GM19328 (cell line): ENCODE data around the gene UST.
"Not testable (repeated sequence)": the region's sequence is repeated elsewhere in the genome, so short reads cannot be mapped to it uniquely, and the experiment has no call there.

Source experiments
- ATAC-seq: cut with Tn5 transposase; IDR thresholded peaks from one replicate; pipeline ENCODE4 v1.9.1; 2021; ENCODE audit warnings: mild to moderate bottlenecking, moderate library complexity; ENCODE audit not compliant: unreplicated experiment

Gene UST

GRCh38 chr6:148990403-148990802 lies 243.6 kb downstream of the UST start:
- no peak for ATAC-seq

GRCh38 chr6:148996815-148997214 lies 250.0 kb downstream of the UST start:
- ATAC-seq = no peak

- ATAC-seq = no peak
These were observed 251.0 kb downstream of the UST start for GRCh38 chr6:148997865-148998264.

- no peak for ATAC-seq
These were observed 251.9 kb downstream of the UST start for GRCh38 chr6:148998704-148999103.

- ATAC-seq = no peak
These were observed 252.7 kb downstream of the UST start for GRCh38 chr6:148999501-148999900.

GRCh38 chr6:148999929-149000468 lies 253.2 kb downstream of the UST start:
- no peak for ATAC-seq

GRCh38 chr6:149001422-149001821 lies 254.6 kb downstream of the UST start:
- ATAC-seq = no peak

GRCh38 chr6:149003560-149003959 lies 256.7 kb downstream of the UST start:
- ATAC-seq = no peak

GRCh38 chr6:149004664-149005063 lies 257.8 kb downstream of the UST start:
- ATAC-seq = no peak

GRCh38 chr6:149006236-149006635 lies 259.4 kb downstream of the UST start:
- not testable (repeated sequence) for ATAC-seq

GRCh38 chr6:149006671-149007070 lies 259.8 kb downstream of the UST start:
- no peak for ATAC-seq

- no peak for ATAC-seq
These were observed 261.0 kb downstream of the UST start for GRCh38 chr6:149007846-149008245.

GRCh38 chr6:149008741-149009140 lies 261.9 kb downstream of the UST start:
- ATAC-seq = no peak

- ATAC-seq = no peak
These were observed 265.3 kb downstream of the UST start for GRCh38 chr6:149012040-149012545.

- ATAC-seq = no peak
These were observed 266.9 kb downstream of the UST start for GRCh38 chr6:149013586-149014344.

- no peak for ATAC-seq
These were observed 268.1 kb downstream of the UST start for GRCh38 chr6:149014631-149015534.

GRCh38 chr6:149015535-149016525 lies 269.0 kb downstream of the UST start:
- ATAC-seq = no peak

- ATAC-seq = no peak
These were observed 269.9 kb downstream of the UST start for GRCh38 chr6:149016716-149017115.

- no peak for ATAC-seq
These were observed 273.5 kb downstream of the UST start for GRCh38 chr6:149020319-149020718.

- no peak for ATAC-seq
These were observed 277.5 kb downstream of the UST start for GRCh38 chr6:149024361-149024760.
